Right cardiac atrium (tissue), 5 donors: ENCODE data around the gene DOK6. TPM values are rescaled to one million over a fixed set of nuclear protein-coding genes. Genes with fewer than 3 reads are reported as not detected.
A peak's percentile ranks its signal among the peaks of the same experiment; 100 is the strongest.

ENCODE experiments used
- ATAC-seq, 2 donors: fragments of 200-7000 bp; cut with Tn5 transposase; one replicate each; pipeline versions ENCODE4 v1.8.0 to v1.9.1; 2020; ENCODE audit warnings: moderate library complexity in 2 of 2, mild to moderate bottlenecking in 1 of 2
- DNase-seq, 3 donors: peaks; one replicate each; pipeline ENCODE4 v3.0.0-alpha.2; 2020
- H3K27ac ChIP-seq: one replicate; pipeline ENCODE4 v1.5.1; 2013; ENCODE audit warnings: mild to moderate bottlenecking, low read length, control low read depth, moderate library complexity
- H3K27me3 ChIP-seq: one replicate; pipeline ENCODE4 v1.6.1; 2013; ENCODE audit not compliant: control insufficient read depth, insufficient read depth
- H3K4me1 ChIP-seq: one replicate; pipeline ENCODE4 v1.6.1; 2013; ENCODE audit warnings: low read length; ENCODE audit not compliant: control insufficient read depth, insufficient read depth
- H3K4me3 ChIP-seq: one replicate; pipeline ENCODE4 v1.5.1; 2013; ENCODE audit warnings: low read length, control low read depth
- H3K9me3 ChIP-seq: one replicate; pipeline ENCODE4 v1.6.1; 2013; ENCODE audit warnings: low read length; ENCODE audit not compliant: control insufficient read depth
- WGBS: extraction: QIAGEN DNeasy Blood & Tissue Kit; methylation state at CpG from one replicate; pipeline ENCODE4 v1.1.7; 2013; 5-methylcytosine and 5-hydroxymethylcytosine counted together
- intact Hi-C, 4 donors: fragments of 100-400 bp; cut with DNase I; formaldehyde crosslinking; loops; one replicate each; pipeline versions ENCODE4 v1.11.0 to v1.14.0; 2022 to 2023
- polyA plus RNA-seq: library from polyadenylated mRNA; stranded (reverse); fragments of 200-250 nt; gene quantifications from one replicate; pipeline ENCODE4 v1.2.3, GENCODE V29; 2013
- total RNA-seq, 4 donors: library from RNA; stranded (reverse); fragmentation: NEBNext Ultra II Directional; extraction: Animal tissue kit (Norgen Biotek cat#: 25700); gene quantifications; one replicate each; pipeline ENCODE4 v1.2.1, GENCODE V29; 2021
- donor health status: healthy with polysubstance abuse.
- donor health status: DM: no; HTN: yes; CAD: no.
- donor health status: DM: no; HTN: no; CAD: no.
- donor health status: DM: no; HTN: yes; CAD: no; lungs with severe emphysema.
- donor health status: DM: yes; HTN: yes; CAD: no.

Gene DOK6
- total and polyA plus RNA-seq, 5 donors = 3.9 to 12.4 (median 8.2) TPM

GRCh38 chr18:69539404-69539803 is 138.7 kb downstream of the DOK6 start:
- Histone ChIP-seq H3K27ac (no peak overlapping the region), H3K27me3 (no peaks in the 10 kb centered on the region), H3K9me3 (no peaks in the 10 kb centered on the region), H3K4me1 (no peaks in the 10 kb centered on the region), H3K4me3 (no peak overlapping the region)
- 97% methylated on average over 2 of the region's 2 CpGs for WGBS
- no peak for ATAC-seq
- no peak for DNase-seq
- intact Hi-C loops = no loop called here

GRCh38 chr18:69556228-69556627 is 155.5 kb downstream of the DOK6 start:
- 61% methylated on average over 3 of the region's 3 CpGs for WGBS
- Histone ChIP-seq H3K9me3 (no peaks in the 10 kb centered on the region), H3K4me1 (no peaks in the 10 kb centered on the region), H3K27ac (no peak overlapping the region), H3K4me3 (no peak overlapping the region), H3K27me3 (no peaks in the 10 kb centered on the region)
- intact Hi-C loops = no loop called here
- no peak for ATAC-seq
- DNase-seq = no peak

GRCh38 chr18:69557282-69557681 is 156.6 kb downstream of the DOK6 start:
- H3K27ac ChIP-seq = no peak overlapping the region
- ATAC-seq (no peak), DNase-seq (no peak)
- no peaks in the 10 kb centered on the region for H3K27me3 ChIP-seq
- no peak overlapping the region for H3K4me3 ChIP-seq
- no peaks in the 10 kb centered on the region for H3K9me3 ChIP-seq
- 69% methylated on average over 4 of the region's 4 CpGs for WGBS
- intact Hi-C loops = no loop called here
- no peaks in the 10 kb centered on the region for H3K4me1 ChIP-seq

- intact Hi-C loops = no loop called here
- H3K9me3 ChIP-seq = no peaks in the 10 kb centered on the region
- no peak for ATAC-seq
- no peak for DNase-seq
- H3K4me1 ChIP-seq = no peaks in the 10 kb centered on the region
- 79% methylated on average over 2 of the region's 2 CpGs for WGBS
- no peak overlapping the region for H3K27ac ChIP-seq
- no peaks in the 10 kb centered on the region for H3K27me3 ChIP-seq
- no peak overlapping the region for H3K4me3 ChIP-seq
Measured at GRCh38 chr18:69558052-69558451, 157.4 kb downstream of the DOK6 start.

DNA sequence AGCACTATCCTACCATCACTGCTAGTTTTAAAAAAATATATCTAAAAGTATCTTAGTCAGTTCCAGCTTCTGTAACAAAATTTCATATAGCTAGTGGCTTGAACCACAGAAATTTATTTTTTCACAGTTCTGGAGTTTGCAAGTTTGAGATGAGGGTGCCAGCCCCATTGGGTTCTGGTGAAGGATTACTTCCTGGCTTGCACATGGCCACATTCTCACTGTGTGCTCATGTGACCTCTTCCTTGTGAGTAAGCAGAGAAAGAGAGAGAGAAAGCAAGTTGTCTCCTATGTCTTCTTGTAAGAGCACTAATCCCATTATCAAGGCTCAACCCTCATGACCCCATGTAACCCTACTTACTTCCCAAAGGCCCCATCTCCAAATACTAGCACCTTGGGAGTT is 158.9 kb downstream of the DOK6 start:
- no peak overlapping the region for H3K4me3 ChIP-seq
- no peaks in the 10 kb centered on the region for H3K9me3 ChIP-seq
- ATAC-seq = no peak
- intact Hi-C loops = no loop called here
- H3K27ac ChIP-seq = no peak overlapping the region
- H3K27me3 ChIP-seq = no peaks in the 10 kb centered on the region
- no peak for DNase-seq
- no peaks in the 10 kb centered on the region for H3K4me1 ChIP-seq

GRCh38 chr18:69564602-69565001 is 163.9 kb downstream of the DOK6 start:
- WGBS = 96% methylated on average over 2 of the region's 2 CpGs
- intact Hi-C loops = no loop called here
- no peak for ATAC-seq

GRCh38 chr18:69567813-69568488 is 167.3 kb downstream of the DOK6 start:
- H3K27ac ChIP-seq = no peak overlapping the region
- WGBS = 80% methylated on average over 10 of the region's 10 CpGs
- no peak for ATAC-seq

More at GRCh38 chr18:69564602-69565001, 163.9 kb downstream of the DOK6 start:
- Histone ChIP-seq H3K4me1 (no peaks in the 10 kb centered on the region), H3K4me3 (no peak overlapping the region), H3K9me3 (no peaks in the 10 kb centered on the region), H3K27ac (no peak overlapping the region), H3K27me3 (no peaks in the 10 kb centered on the region)
- no peak for DNase-seq

GRCh38 chr18:69569133-69569532 is 168.4 kb downstream of the DOK6 start:
- Histone ChIP-seq H3K9me3 (no peaks in the 10 kb centered on the region), H3K27me3 (no peaks in the 10 kb centered on the region), H3K4me3 (no peak overlapping the region), H3K27ac (no peak overlapping the region), H3K4me1 (no peaks in the 10 kb centered on the region)
- intact Hi-C loops = no loop called here
- ATAC-seq (no peak), DNase-seq (no peak)
- 93% methylated on average over 2 of the region's 2 CpGs for WGBS

More at GRCh38 chr18:69567813-69568488, 167.3 kb downstream of the DOK6 start:
- DNase-seq = peak in 2 of 3 donors; percentile 9 to 18
- no peak overlapping the region for H3K4me3 ChIP-seq
- no peaks in the 10 kb centered on the region for H3K9me3 ChIP-seq
- intact Hi-C loops = no loop called here
- no peaks in the 10 kb centered on the region for H3K27me3 ChIP-seq
- no peaks in the 10 kb centered on the region for H3K4me1 ChIP-seq

DNA sequence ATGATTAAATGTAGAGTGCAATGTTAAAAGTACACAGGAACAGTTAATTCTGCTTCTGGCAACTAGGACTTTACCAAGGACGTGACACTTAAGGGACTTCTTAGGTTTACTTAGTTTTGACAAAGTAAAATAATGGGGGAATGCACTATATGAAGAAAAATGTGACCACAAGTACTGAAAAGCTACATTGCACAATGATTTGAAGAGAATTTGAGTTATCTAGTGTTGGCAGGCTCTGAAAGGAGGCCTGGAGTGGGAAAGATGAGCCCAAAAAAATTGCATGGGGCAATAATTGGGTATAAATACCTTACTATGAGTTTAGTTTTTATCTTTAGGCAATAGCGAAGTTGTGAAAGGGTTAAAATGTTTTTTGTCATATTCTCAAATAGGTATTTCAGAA is 173.7 kb downstream of the DOK6 start:
- no peak for ATAC-seq
- no peak overlapping the region for H3K27ac ChIP-seq
- no peaks in the 10 kb centered on the region for H3K27me3 ChIP-seq
- no peak for DNase-seq
- 87% methylated on average over 2 of the region's 2 CpGs for WGBS
- H3K4me3 ChIP-seq = no peak overlapping the region
- no peaks in the 10 kb centered on the region for H3K4me1 ChIP-seq
- no peaks in the 10 kb centered on the region for H3K9me3 ChIP-seq
- intact Hi-C loops = no loop called here

DNA sequence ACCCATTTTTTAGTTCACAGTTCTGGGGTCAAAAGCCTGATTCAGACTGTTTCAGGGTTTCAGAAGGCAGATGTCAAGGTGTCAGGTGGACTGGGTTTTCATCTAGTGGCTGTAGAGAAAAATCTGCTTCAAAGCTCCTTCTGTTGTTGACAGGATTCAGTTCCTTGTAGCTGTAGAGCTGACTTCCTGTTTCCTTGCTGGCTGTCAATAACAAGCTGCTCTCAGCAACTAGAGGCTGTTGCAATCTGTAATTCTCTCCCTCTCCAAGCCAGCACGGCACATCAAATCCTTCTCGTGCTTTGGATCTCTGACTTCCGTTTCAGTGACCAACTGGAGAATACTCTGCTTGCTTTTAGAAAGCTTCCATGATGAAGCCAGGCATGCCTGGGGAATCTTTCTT is 179.4 kb downstream of the DOK6 start:
- intact Hi-C loops = no loop called here
- 42% methylated on average over 3 of the region's 3 CpGs for WGBS
- H3K4me3 ChIP-seq = no peak overlapping the region
- DNase-seq (no peak), ATAC-seq (peak in 1 of 2 donors; percentile 59)
- no peaks in the 10 kb centered on the region for H3K9me3 ChIP-seq
- H3K4me1 ChIP-seq = no peaks in the 10 kb centered on the region
- no peak overlapping the region for H3K27ac ChIP-seq
- H3K27me3 ChIP-seq = no peaks in the 10 kb centered on the region

GRCh38 chr18:69584429-69584828 is 183.7 kb downstream of the DOK6 start:
- Histone ChIP-seq H3K4me1 (no peaks in the 10 kb centered on the region), H3K27me3 (no peaks in the 10 kb centered on the region), H3K27ac (no peak overlapping the region), H3K4me3 (no peak overlapping the region), H3K9me3 (no peaks in the 10 kb centered on the region)
- ATAC-seq (no peak), DNase-seq (no peak)
- WGBS = 91% methylated on average over 6 of the region's 6 CpGs
- intact Hi-C loops = no loop called here

- intact Hi-C loops = no loop called here
Measured at GRCh38 chr18:69585696-69586095, 185.0 kb downstream of the DOK6 start.

More at GRCh38 chr18:69585696-69586095, 185.0 kb downstream of the DOK6 start:
- WGBS = 49% methylated on average over 1 of the region's 1 CpG
- Histone ChIP-seq H3K4me3 (no peak overlapping the region), H3K4me1 (no peaks in the 10 kb centered on the region), H3K9me3 (no peaks in the 10 kb centered on the region), H3K27me3 (no peaks in the 10 kb centered on the region), H3K27ac (no peak overlapping the region)
- DNase-seq = no peak
- no peak for ATAC-seq
